Measurements from ENCODE around the gene HDAC4. TPM values are rescaled to one million over a fixed set of nuclear protein-coding genes. Genes with fewer than 3 reads are reported as not detected.

The HDAC4 gene
- total RNA-seq, 4 donors from 2014 or later = 51.4 to 107 (median 70.8) TPM

GRCh38 chr2:239162141-239162821 lies 238.5 kb downstream of the HDAC4 start:
- no peak overlapping the region for H3K27ac ChIP-seq
- peaks cover 48% of the 10 kb centered on the region for H3K36me3 ChIP-seq
- DNase-seq (ENCODE audit: low spot score in 2 of 2) = peak; percentile 48 to 76
- H3K9me3 ChIP-seq = no peaks in the 10 kb centered on the region
- TF ChIP-seq POLR2AphosphoS5 (IDR thresholded peaks at IDR 0.05) (no peak), POLR2A (IDR thresholded peaks at IDR 0.05) (no peak), CTCF (IDR thresholded peaks at IDR 0.05) (no peak), EP300 (IDR thresholded peaks at IDR 0.05) (no peak)
- no peaks in the 10 kb centered on the region for H3K27me3 ChIP-seq
- H3K4me3 ChIP-seq = no peak overlapping the region
- H3K4me1 ChIP-seq = peaks cover 10% of the 10 kb centered on the region
- 95% methylated on average over 22 of the region's 23 CpGs for WGBS

- H3K4me1 ChIP-seq = peaks cover 10% of the 10 kb centered on the region
Observed at GRCh38 chr2:239161711-239162140, 239.1 kb downstream of the HDAC4 start.

GRCh38 chr2:239160226-239161143 lies 240.3 kb downstream of the HDAC4 start:
- no peaks in the 10 kb centered on the region for H3K9me3 ChIP-seq
- peak; percentile 46 to 56 for DNase-seq (ENCODE audit: low spot score in 2 of 2)
- H3K27ac ChIP-seq = no peak overlapping the region
- peaks cover 52% of the 10 kb centered on the region for H3K36me3 ChIP-seq
- H3K4me3 ChIP-seq = no peak overlapping the region
- no peaks in the 10 kb centered on the region for H3K27me3 ChIP-seq
- TF ChIP-seq POLR2AphosphoS5 (IDR thresholded peaks at IDR 0.05) (no peak), CTCF (IDR thresholded peaks at IDR 0.05) (no peak), POLR2A (IDR thresholded peaks at IDR 0.05) (no peak), EP300 (IDR thresholded peaks at IDR 0.05) (no peak)
- 96% methylated on average over 24 of the region's 32 CpGs for WGBS
- peaks cover 10% of the 10 kb centered on the region for H3K4me1 ChIP-seq

More at GRCh38 chr2:239161711-239162140, 239.1 kb downstream of the HDAC4 start:
- H3K27me3 ChIP-seq = no peaks in the 10 kb centered on the region
- 92% methylated on average over 14 of the region's 14 CpGs for WGBS
- TF ChIP-seq POLR2AphosphoS5 (IDR thresholded peaks at IDR 0.05) (no peak), EP300 (IDR thresholded peaks at IDR 0.05) (no peak), CTCF (IDR thresholded peaks at IDR 0.05) (no peak), POLR2A (IDR thresholded peaks at IDR 0.05) (no peak)
- peaks cover 45% of the 10 kb centered on the region for H3K36me3 ChIP-seq
- H3K4me3 ChIP-seq = no peak overlapping the region
- peak; percentile 42 to 65 for DNase-seq (ENCODE audit: low spot score in 2 of 2)
- H3K9me3 ChIP-seq = no peaks in the 10 kb centered on the region
- no peak overlapping the region for H3K27ac ChIP-seq

- TF ChIP-seq EP300 (IDR thresholded peaks at IDR 0.05) (no peak), POLR2A (IDR thresholded peaks at IDR 0.05) (no peak), CTCF (IDR thresholded peaks at IDR 0.05) (no peak), POLR2AphosphoS5 (IDR thresholded peaks at IDR 0.05) (no peak)
- peak; percentile 50 to 57 for DNase-seq (ENCODE audit: low spot score in 2 of 2)
- no peak overlapping the region for H3K27ac ChIP-seq
- H3K4me1 ChIP-seq = peaks cover 10% of the 10 kb centered on the region
- peaks cover 60% of the 10 kb centered on the region for H3K36me3 ChIP-seq
- H3K4me3 ChIP-seq = no peak overlapping the region
- no peaks in the 10 kb centered on the region for H3K9me3 ChIP-seq
- 86% methylated on average over 9 of the region's 9 CpGs for WGBS
- H3K27me3 ChIP-seq = no peaks in the 10 kb centered on the region
Observed at GRCh38 chr2:239159476-239159911, 241.3 kb downstream of the HDAC4 start.
